H9 (cell line): ENCODE results near the gene CERS3. TPM values are rescaled to one million over a fixed set of nuclear protein-coding genes. Genes with fewer than 3 reads are reported as not detected.

Experiments used
- DNase-seq: peaks from one replicate; pipeline ENCODE4 v3.0.0-alpha.2; 2017
- H2AFZ ChIP-seq: one replicate; pipeline ENCODE4 v1.6.1; 2013; ENCODE audit warnings: mild to moderate bottlenecking, low read length, control low read depth, moderate library complexity
- H2AK5ac ChIP-seq: 2 replicates; pipeline ENCODE4 v1.6.1; 2013; ENCODE audit warnings: low read length, control low read depth, mixed read lengths; ENCODE audit not compliant: insufficient read length
- H2BK120ac ChIP-seq: one replicate; pipeline ENCODE4 v1.6.1; 2013; ENCODE audit warnings: low read depth, mild to moderate bottlenecking, low read length, control low read depth, inconsistent platforms; ENCODE audit not compliant: poor library complexity, severe bottlenecking
- H2BK12ac ChIP-seq: 2 replicates; pipeline ENCODE4 v1.6.1; 2013; ENCODE audit warnings: low read length, control low read depth, mixed read lengths, low read depth; ENCODE audit not compliant: insufficient read length
- H2BK15ac ChIP-seq: 2 replicates; pipeline ENCODE4 v1.6.1; 2013; ENCODE audit warnings: low read depth, low read length, control low read depth
- H2BK20ac ChIP-seq: one replicate; pipeline ENCODE4 v1.6.1; 2013; ENCODE audit warnings: low read depth, mild to moderate bottlenecking, low read length, control low read depth, inconsistent platforms; ENCODE audit not compliant: poor library complexity, severe bottlenecking
- H2BK5ac ChIP-seq: 2 replicates; pipeline ENCODE4 v1.6.1; 2013; ENCODE audit warnings: low read length, control low read depth, mixed read lengths; ENCODE audit not compliant: insufficient read length
- H3K14ac ChIP-seq: 2 replicates; pipeline ENCODE4 v1.6.1; 2013; ENCODE audit warnings: low read length, control low read depth; ENCODE audit not compliant: insufficient read depth
- H3K18ac ChIP-seq: 2 replicates; pipeline ENCODE4 v1.6.1; 2013; ENCODE audit warnings: low read depth, mild to moderate bottlenecking, mixed read lengths, low read length, control low read depth; ENCODE audit not compliant: insufficient read length
- H3K23ac ChIP-seq: 2 replicates; pipeline ENCODE4 v1.6.1; 2013; ENCODE audit warnings: low read length, control low read depth, mixed read lengths, low read depth; ENCODE audit not compliant: insufficient read length
- H3K23me2 ChIP-seq: 2 replicates; pipeline ENCODE4 v1.6.1; 2013; ENCODE audit warnings: low read depth, mild to moderate bottlenecking, mixed read lengths, low read length, control low read depth; ENCODE audit not compliant: insufficient read length, poor library complexity, severe bottlenecking
- H3K27ac ChIP-seq: 2 replicates; pipeline ENCODE4 v1.5.1; 2013; ENCODE audit warnings: low read length, control low read depth, mixed read lengths, low read depth; ENCODE audit not compliant: insufficient read length
- H3K27me3 ChIP-seq: 2 replicates; pipeline ENCODE4 v1.6.1; 2013; ENCODE audit warnings: low read length, control low read depth, inconsistent platforms; ENCODE audit not compliant: insufficient read depth
- H3K4ac ChIP-seq: 2 replicates; pipeline ENCODE4 v1.6.1; 2013; ENCODE audit warnings: low read depth, mild to moderate bottlenecking, control low read depth, inconsistent platforms, low read length, moderate library complexity
- H3K4me1 ChIP-seq: 2 replicates; pipeline ENCODE4 v1.6.1; 2013; ENCODE audit warnings: low read length, control low read depth, inconsistent platforms; ENCODE audit not compliant: insufficient read depth
- H3K4me2 ChIP-seq: 2 replicates; pipeline ENCODE4 v1.6.1; 2013; ENCODE audit warnings: low read length, control low read depth, mixed read lengths; ENCODE audit not compliant: insufficient read length, insufficient read depth
- H3K56ac ChIP-seq: 2 replicates; pipeline ENCODE4 v1.6.1; 2013; ENCODE audit warnings: low read depth, mild to moderate bottlenecking, mixed read lengths, low read length, control low read depth; ENCODE audit not compliant: insufficient read length
- H3K79me1 ChIP-seq: 2 replicates; pipeline ENCODE4 v1.6.1; 2013; ENCODE audit warnings: low read depth, mild to moderate bottlenecking, moderate library complexity, low read length, control low read depth, inconsistent platforms; ENCODE audit not compliant: insufficient read depth, poor library complexity, severe bottlenecking
- H3K79me2 ChIP-seq: 2 replicates; pipeline ENCODE4 v1.6.1; 2013; ENCODE audit warnings: low read length, control low read depth, inconsistent platforms; ENCODE audit not compliant: insufficient read depth
- H3K9ac ChIP-seq: 2 replicates; pipeline ENCODE4 v1.6.1; 2013; ENCODE audit warnings: low read length, control low read depth, mixed read lengths; ENCODE audit not compliant: insufficient read length; ENCODE audit errors: extremely low read depth
- H3K9me3 ChIP-seq: one replicate; pipeline ENCODE4 v1.6.1; 2013; ENCODE audit warnings: low read depth, low read length, inconsistent platforms; ENCODE audit not compliant: control insufficient read depth
- H3T11ph ChIP-seq: one replicate; pipeline ENCODE4 v1.6.1; 2013; ENCODE audit warnings: mild to moderate bottlenecking, low read length, control low read depth, inconsistent platforms
- H4K20me1 ChIP-seq: one replicate; pipeline ENCODE4 v1.6.1; 2013; ENCODE audit not compliant: control insufficient read depth, insufficient read length, insufficient read depth
- H4K5ac ChIP-seq: 2 replicates; pipeline ENCODE4 v1.6.1; 2013; ENCODE audit warnings: low read depth, mild to moderate bottlenecking, mixed read lengths, low read length, control low read depth; ENCODE audit not compliant: insufficient read length
- H4K8ac ChIP-seq: replicated peaks from 2 replicates; pipeline ENCODE4 v1.6.1; 2013; ENCODE audit warnings: low read length, control low read depth, mixed read lengths, low read depth; ENCODE audit not compliant: insufficient read length
- H4K91ac ChIP-seq: 2 replicates; pipeline ENCODE4 v1.6.1; 2013; ENCODE audit warnings: low read depth, mild to moderate bottlenecking, moderate library complexity, mixed read lengths, low read length, control low read depth; ENCODE audit not compliant: insufficient read length
- H3K27ac Mint-ChIP-seq, 3 experiments: 2 replicates in 2 of 3; 3 replicates in 1 of 3; pipeline ENCODE4 v1.8.0; 2020 to 2021; ENCODE audit warnings: mixed read lengths in 3 of 3, mild to moderate bottlenecking in 1 of 3, moderate library complexity in 1 of 3
- H3K27me3 Mint-ChIP-seq: 2 replicates; pipeline ENCODE4 v1.8.0; 2021; ENCODE audit warnings: low read depth, mild to moderate bottlenecking, moderate library complexity, mixed read lengths
- H3K36me3 Mint-ChIP-seq, 3 experiments: 2 replicates in 2 of 3; 3 replicates in 1 of 3; pipeline ENCODE4 v1.8.0; 2020 to 2021; ENCODE audit warnings: low read depth in 3 of 3, mixed read lengths in 3 of 3; ENCODE audit not compliant: insufficient read depth in 1 of 3
- H3K4me1 Mint-ChIP-seq, 2 experiments: 2 replicates each; pipeline ENCODE4 v1.8.0; 2020; ENCODE audit warnings: mixed read lengths in 2 of 2
- H3K4me3 Mint-ChIP-seq, 2 experiments: 2 replicates in 1 of 2; 3 replicates in 1 of 2; pipeline ENCODE4 v1.8.0; 2020 to 2021; ENCODE audit warnings: mild to moderate bottlenecking in 2 of 2, mixed read lengths in 2 of 2, moderate library complexity in 1 of 2
- H3K9me3 Mint-ChIP-seq, 2 experiments: 2 replicates in 1 of 2; 3 replicates in 1 of 2; pipeline ENCODE4 v1.8.0; 2020; ENCODE audit warnings: mild to moderate bottlenecking in 2 of 2, mixed read lengths in 2 of 2, moderate library complexity in 1 of 2
- CTCF ChIP-seq: fragments of 200-600 bp; sonication (generic); conservative IDR thresholded peaks from 3 replicates; pipeline ENCODE4 v1.8.0; 2021; ENCODE audit warnings: antibody characterized with exemption, mild to moderate bottlenecking
- WGBS: extraction: QIAGEN DNeasy Blood & Tissue Kit; methylation state at CpG from one replicate; pipeline ENCODE4 v1.1.7; 2013; ENCODE audit warnings: missing lambda C conversion rate, low lambda C conversion rate, mixed read lengths; ENCODE audit not compliant: insufficient read length; ENCODE audit errors: extremely low coverage; 5-methylcytosine and 5-hydroxymethylcytosine counted together
- total RNA-seq: library from RNA; stranded (reverse); gene quantifications from 2 replicates; pipeline ENCODE4 v1.2.1, GENCODE V29; 2021

CERS3 gene
- total RNA-seq, 1 experiment from 2014 or later: 1.4 TPM

- Histone ChIP-seq H2BK5ac (no peak overlapping the region), H3K9me3 (peaks cover 7% of the 10 kb centered on the region), H3K4me2 (no peak overlapping the region), H2BK20ac (no peak overlapping the region), H2BK12ac (no peak overlapping the region), H3T11ph (no peak overlapping the region), H4K5ac (no peak overlapping the region), H3K18ac (no peak overlapping the region), H3K9ac (no peak overlapping the region), H3K14ac (no peak overlapping the region), H3K79me2 (no peaks in the 10 kb centered on the region), H3K23ac (no peak overlapping the region), H2BK15ac (no peak overlapping the region), H3K4ac (no peak overlapping the region), H2AK5ac (no peak overlapping the region), H4K91ac (no peak overlapping the region), H3K27ac (no peak overlapping the region), H3K23me2 (no peaks in the 10 kb centered on the region), H3K79me1 (no peaks in the 10 kb centered on the region), H3K4me1 (no peaks in the 10 kb centered on the region), H2BK120ac (no peak overlapping the region), H4K20me1 (no peaks in the 10 kb centered on the region), H2AFZ (no peak overlapping the region), H3K56ac (no peak overlapping the region), H3K27me3 (no peaks in the 10 kb centered on the region), H4K8ac (no peak overlapping the region)
- DNase-seq: no peak
- no peaks in the 10 kb centered on the region; the same call in 1 of the 2 replicates for H3K27me3 Mint-ChIP-seq
- no CpG with 5 or more reads among the region's 50 CpGs for WGBS
- no peak overlapping the region for H3K4me3 Mint-ChIP-seq
- H3K27ac Mint-ChIP-seq: no peak overlapping the region
- no peak for TF ChIP-seq CTCF
- no peaks in the 10 kb centered on the region for H3K4me1 Mint-ChIP-seq
- peaks cover 34 to 44% of the 10 kb centered on the region in 2 experiments for H3K9me3 Mint-ChIP-seq
- H3K36me3 Mint-ChIP-seq: peaks cover 15 to 41% (median 16%) of the 10 kb centered on the region in 3 experiments; a peak in 6 of 7 replicates
Measured at GRCh38 chr15:100558771-100559254, 30.1 kb upstream of the CERS3 start.
